Eye (tissue), 1 donor: ENCODE measurements around the gene PTPRK.

ENCODE experiments used
- DNase-seq: peaks from one replicate; pipeline ENCODE4 v3.0.0-alpha.2; 2015

The PTPRK gene

GRCh38 chr6:128515550-128516513, 4.6 kb downstream of the PTPRK start:
- no peak for DNase-seq

GRCh38 chr6:128513878-128514277, 6.5 kb downstream of the PTPRK start:
- DNase-seq, result no peak

GRCh38 chr6:128512296-128512695, 8.1 kb downstream of the PTPRK start:
- DNase-seq, result no peak

GRCh38 chr6:128511506-128511905, 8.9 kb downstream of the PTPRK start:
- no peak for DNase-seq

- no peak for DNase-seq
Observed at GRCh38 chr6:128509709-128510108, 10.7 kb downstream of the PTPRK start.

GRCh38 chr6:128508588-128509296, 11.7 kb downstream of the PTPRK start:
- DNase-seq, result no peak

- DNase-seq, result no peak
Observed at GRCh38 chr6:128507337-128508310, 12.8 kb downstream of the PTPRK start.

GRCh38 chr6:128505603-128506002, 14.8 kb downstream of the PTPRK start:
- DNase-seq, result no peak

- no peak for DNase-seq
Observed at GRCh38 chr6:128504003-128504654, 16.3 kb downstream of the PTPRK start.

- DNase-seq, result no peak
Observed at GRCh38 chr6:128500749-128501600, 19.4 kb downstream of the PTPRK start.

GRCh38 chr6:128500014-128500413, 20.4 kb downstream of the PTPRK start:
- no peak for DNase-seq

- no peak for DNase-seq
Observed at GRCh38 chr6:128499079-128499731, 21.2 kb downstream of the PTPRK start.

GRCh38 chr6:128498234-128498633, 22.2 kb downstream of the PTPRK start:
- DNase-seq, result no peak

- DNase-seq, result no peak
Observed at GRCh38 chr6:128495536-128496333, 24.7 kb downstream of the PTPRK start.

GRCh38 chr6:128494440-128494839, 26.0 kb downstream of the PTPRK start:
- DNase-seq, result no peak

- no peak for DNase-seq
Observed at GRCh38 chr6:128493877-128494276, 26.5 kb downstream of the PTPRK start.

- no peak for DNase-seq
Observed at GRCh38 chr6:128492386-128492785, 28.0 kb downstream of the PTPRK start.

- peak; percentile 38 for DNase-seq
Observed at GRCh38 chr6:128491610-128492206, 28.7 kb downstream of the PTPRK start.

GRCh38 chr6:128491100-128491581, 29.3 kb downstream of the PTPRK start:
- peak; percentile 51 for DNase-seq
